Transverse colon (tissue), 4 donors: ENCODE results near the gene ANKRD12. TPM values are rescaled to one million over a fixed set of nuclear protein-coding genes. Genes with fewer than 3 reads are reported as not detected.

ENCODE experiments used
- DNase-seq: peaks from one replicate; pipeline ENCODE4 v3.0.0-alpha.2; 2019
- H3K27ac ChIP-seq, 4 donors: fragments of 200-600 bp; sonication (generic); 2 replicates each; pipeline ENCODE4 v1.5.1; 2016 to 2018; ENCODE audit warnings: inconsistent platforms in 4 of 4
- H3K27me3 ChIP-seq: fragments of 200-600 bp; sonication (generic); 2 replicates; pipeline ENCODE4 v1.5.1; 2017; ENCODE audit warnings: inconsistent platforms
- H3K36me3 ChIP-seq, 4 donors: fragments of 200-600 bp; sonication (generic); 2 replicates each; pipeline ENCODE4 v1.5.1; 2017 to 2019; ENCODE audit warnings: inconsistent platforms in 4 of 4
- H3K4me1 ChIP-seq, 4 donors: fragments of 200-600 bp; sonication (generic); 2 replicates each; pipeline ENCODE4 v1.5.1; 2017 to 2020; ENCODE audit warnings: inconsistent platforms in 4 of 4
- H3K4me3 ChIP-seq, 4 donors: fragments of 200-600 bp; sonication (generic); 1 replicate in 1 of 4; 2 replicates in 3 of 4; pipeline versions ENCODE4 v1.5.1 to v1.6.1; 2017 to 2019; ENCODE audit warnings: inconsistent platforms in 4 of 4
- H3K9me3 ChIP-seq, 2 donors: fragments of 200-600 bp; sonication (generic); 2 replicates each; pipeline ENCODE4 v1.5.1; 2017 to 2019; ENCODE audit warnings: inconsistent platforms in 2 of 2
- CTCF ChIP-seq, 5 experiments: fragments of 200-600 bp in 3 of 5; fragments of 450-650 bp in 2 of 5; sonication (generic) in 3 of 5; IDR thresholded peaks; 1 replicate in 2 of 5; 2 replicates in 3 of 5; pipeline ENCODE4 v1.5.1; 2016 to 2017; ENCODE audit warnings: antibody characterized with exemption in 5 of 5, inconsistent platforms in 3 of 5, mild to moderate bottlenecking in 2 of 5, moderate library complexity in 1 of 5
- EP300 ChIP-seq: sonication (generic); formaldehyde crosslinking; IDR thresholded peaks from one replicate; pipeline ENCODE4 v1.6.1; 2017; ENCODE audit warnings: antibody characterized with exemption, low read depth
- POLR2A ChIP-seq: fragments of 450-650 bp; IDR thresholded peaks from one replicate; pipeline ENCODE4 v1.6.1; 2016; ENCODE audit warnings: antibody characterized with exemption, mild to moderate bottlenecking, moderate library complexity
- POLR2AphosphoS5 ChIP-seq, 3 donors: sonication (generic); formaldehyde crosslinking; IDR thresholded peaks; one replicate each; pipeline ENCODE4 v1.6.1; 2016; ENCODE audit warnings: antibody characterized with exemption in 3 of 3
- WGBS, 2 donors: methylation state at CpG; one replicate each; pipeline ENCODE4 v1.1.5; 2018; ENCODE audit warnings: low coverage in 1 of 2; 5-methylcytosine and 5-hydroxymethylcytosine counted together
- in situ Hi-C, 4 donors: fragments of 200-750 bp; cut with MboI; loops; one replicate each; pipeline versions ENCODE4 v1.15.0 to v1.15.1; 2017; ENCODE audit warnings: low sequenced_read_pairs in 3 of 4, low pct_ligation_motif_present in 1 of 4, low pct_unique_long_range_greater_than_20kb in 1 of 4
- intact Hi-C: fragments of 100-400 bp; cut with DNase I; formaldehyde crosslinking; loops from one replicate; pipeline ENCODE4 v1.15.1; 2023; ENCODE audit warnings: low total_unique reads
- total RNA-seq, 4 donors: library from RNA; depleted of rRNA; stranded (reverse); fragments of >200 nt; gene quantifications; one replicate each; pipeline ENCODE4 v1.1.0, GENCODE V29; 2016

The ANKRD12 gene
- total RNA-seq, 4 donors from 2014 or later, result 17.5 to 91.8 (median 59.1) TPM

- Histone ChIP-seq H3K27ac (no peak overlapping the region), H3K9me3 (no peaks in the 10 kb centered on the region), H3K4me1 (peaks cover 7 to 38% (median 13%) of the 10 kb centered on the region in 4 donors), H3K36me3 (no peaks in the 10 kb centered on the region), H3K27me3 (no peaks in the 10 kb centered on the region), H3K4me3 (no peak overlapping the region)
- TF ChIP-seq POLR2AphosphoS5 (IDR thresholded peaks at IDR 0.05) (no peak), POLR2A (no peak), CTCF (IDR thresholded peaks at IDR 0.05) (no peak), EP300 (no peak)
- DNase-seq, result no peak
- 85 to 91% methylated on average over 2 of the region's 2 CpGs for WGBS, 2 donors
- intact Hi-C loops, result no loop called here
- in situ Hi-C loops, result loop anchor here in 2 of 4 donors (25.0 kb wide), 1 partner anchor 241 kb away; the partner anchor contains the start of gene TWSG1 (in 2 of the 2)
Observed at GRCh38 chr18:9096685-9097084, 39.9 kb upstream of the ANKRD12 start.

GRCh38 chr18:9097349-9097748 lies 39.2 kb upstream of the ANKRD12 start:
- no peak overlapping the region for H3K27ac ChIP-seq
- DNase-seq, result no peak
- no peak overlapping the region for H3K4me3 ChIP-seq
- H3K27me3 ChIP-seq, result no peaks in the 10 kb centered on the region
- no peaks in the 10 kb centered on the region for H3K36me3 ChIP-seq
- no peaks in the 10 kb centered on the region for H3K9me3 ChIP-seq
- peaks cover 7 to 35% (median 14%) of the 10 kb centered on the region in 4 donors for H3K4me1 ChIP-seq
- WGBS, 2 donors, result 83 to 97% methylated on average over 2 of the region's 2 CpGs
- in situ Hi-C loops (loop anchor here in 2 of 4 donors (25.0 kb wide), 1 partner anchor 240 kb away; the partner anchor contains the start of gene TWSG1 (in 2 of the 2)), intact Hi-C loops (no loop called here)
- TF ChIP-seq EP300, result no peak
- no peak for TF ChIP-seq CTCF (IDR thresholded peaks at IDR 0.05)
- no peak for TF ChIP-seq POLR2AphosphoS5 (IDR thresholded peaks at IDR 0.05)
- no peak for TF ChIP-seq POLR2A

GRCh38 chr18:9100796-9101195 lies 35.8 kb upstream of the ANKRD12 start:
- in situ Hi-C loops (no loop called here), intact Hi-C loops (no loop called here)
- WGBS, 2 donors, result 71 to 83% methylated on average over 3 of the region's 3 CpGs

More at GRCh38 chr18:9100796-9101195, 35.8 kb upstream of the ANKRD12 start:
- H3K36me3 ChIP-seq, result no peaks in the 10 kb centered on the region
- no peak for TF ChIP-seq EP300
- no peak for TF ChIP-seq POLR2A
- TF ChIP-seq CTCF (IDR thresholded peaks at IDR 0.05), result no peak
- TF ChIP-seq POLR2AphosphoS5 (IDR thresholded peaks at IDR 0.05), result no peak
- H3K9me3 ChIP-seq, result no peaks in the 10 kb centered on the region
- H3K27ac ChIP-seq, result peak overlapping the region in 2 of 4 donors; percentile 98 to 99
- no peak for DNase-seq
- peaks cover 12 to 31% (median 27%) of the 10 kb centered on the region in 4 donors for H3K4me1 ChIP-seq
- no peaks in the 10 kb centered on the region for H3K27me3 ChIP-seq
- no peak overlapping the region for H3K4me3 ChIP-seq
